Adrenal gland (tissue), 5 donors: ENCODE data around the gene SRSF12.

ENCODE experiments used
- POLR2A ChIP-seq, 2 donors: fragments of 450-650 bp; IDR thresholded peaks; one replicate each; pipeline ENCODE4 v1.6.1; 2017; ENCODE audit warnings: antibody characterized with exemption in 2 of 2, mild to moderate bottlenecking in 2 of 2, moderate library complexity in 1 of 2
- TF ChIP-seq, protein P1 (sequence below), 6 experiments: fragments of 450-650 bp in 4 of 6; fragments of 200-600 bp in 2 of 6; sonication (generic) in 1 of 6; IDR thresholded peaks; 1 replicate in 5 of 6; 2 replicates in 1 of 6; pipeline versions ENCODE4 v1.5.1 to v1.8.0; 2016 to 2021; ENCODE audit warnings: antibody characterized with exemption in 6 of 6, mild to moderate bottlenecking in 2 of 6, moderate library complexity in 1 of 6
- donor health status: DM: no; HTN: no; CAD: no.

- TF ChIP-seq, protein P1, sequence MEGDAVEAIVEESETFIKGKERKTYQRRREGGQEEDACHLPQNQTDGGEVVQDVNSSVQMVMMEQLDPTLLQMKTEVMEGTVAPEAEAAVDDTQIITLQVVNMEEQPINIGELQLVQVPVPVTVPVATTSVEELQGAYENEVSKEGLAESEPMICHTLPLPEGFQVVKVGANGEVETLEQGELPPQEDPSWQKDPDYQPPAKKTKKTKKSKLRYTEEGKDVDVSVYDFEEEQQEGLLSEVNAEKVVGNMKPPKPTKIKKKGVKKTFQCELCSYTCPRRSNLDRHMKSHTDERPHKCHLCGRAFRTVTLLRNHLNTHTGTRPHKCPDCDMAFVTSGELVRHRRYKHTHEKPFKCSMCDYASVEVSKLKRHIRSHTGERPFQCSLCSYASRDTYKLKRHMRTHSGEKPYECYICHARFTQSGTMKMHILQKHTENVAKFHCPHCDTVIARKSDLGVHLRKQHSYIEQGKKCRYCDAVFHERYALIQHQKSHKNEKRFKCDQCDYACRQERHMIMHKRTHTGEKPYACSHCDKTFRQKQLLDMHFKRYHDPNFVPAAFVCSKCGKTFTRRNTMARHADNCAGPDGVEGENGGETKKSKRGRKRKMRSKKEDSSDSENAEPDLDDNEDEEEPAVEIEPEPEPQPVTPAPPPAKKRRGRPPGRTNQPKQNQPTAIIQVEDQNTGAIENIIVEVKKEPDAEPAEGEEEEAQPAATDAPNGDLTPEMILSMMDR (IDR thresholded peaks at IDR 0.05) = no peak
- TF ChIP-seq POLR2A (IDR thresholded peaks at IDR 0.05) = no peak
These were observed 44.8 kb downstream of the SRSF12 start for GRCh38 chr6:89073014-89073620.
